ENCODE measurements around the gene PCDH1. TPM values are rescaled to one million over a fixed set of nuclear protein-coding genes. Genes with fewer than 3 reads are reported as not detected.

The PCDH1 gene
- total RNA-seq, 1 donor from 2014 or later, result 11.5 TPM

- H3K9me3 Mint-ChIP-seq (ENCODE audit: unreplicated experiment), result no peaks in the 10 kb centered on the region
- H3K36me3 ChIP-seq (ENCODE audit: insufficient read depth, low read length), result no peaks in the 10 kb centered on the region
- H3K4me1 Mint-ChIP-seq (ENCODE audit: low read depth, unreplicated experiment), result peaks cover 1% of the 10 kb centered on the region
- no peak for TF ChIP-seq EZH2 (IDR thresholded peaks at IDR 0.05; ENCODE audit: insufficient read depth, low read length)
- TF ChIP-seq, protein P1, sequence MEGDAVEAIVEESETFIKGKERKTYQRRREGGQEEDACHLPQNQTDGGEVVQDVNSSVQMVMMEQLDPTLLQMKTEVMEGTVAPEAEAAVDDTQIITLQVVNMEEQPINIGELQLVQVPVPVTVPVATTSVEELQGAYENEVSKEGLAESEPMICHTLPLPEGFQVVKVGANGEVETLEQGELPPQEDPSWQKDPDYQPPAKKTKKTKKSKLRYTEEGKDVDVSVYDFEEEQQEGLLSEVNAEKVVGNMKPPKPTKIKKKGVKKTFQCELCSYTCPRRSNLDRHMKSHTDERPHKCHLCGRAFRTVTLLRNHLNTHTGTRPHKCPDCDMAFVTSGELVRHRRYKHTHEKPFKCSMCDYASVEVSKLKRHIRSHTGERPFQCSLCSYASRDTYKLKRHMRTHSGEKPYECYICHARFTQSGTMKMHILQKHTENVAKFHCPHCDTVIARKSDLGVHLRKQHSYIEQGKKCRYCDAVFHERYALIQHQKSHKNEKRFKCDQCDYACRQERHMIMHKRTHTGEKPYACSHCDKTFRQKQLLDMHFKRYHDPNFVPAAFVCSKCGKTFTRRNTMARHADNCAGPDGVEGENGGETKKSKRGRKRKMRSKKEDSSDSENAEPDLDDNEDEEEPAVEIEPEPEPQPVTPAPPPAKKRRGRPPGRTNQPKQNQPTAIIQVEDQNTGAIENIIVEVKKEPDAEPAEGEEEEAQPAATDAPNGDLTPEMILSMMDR (IDR thresholded peaks at IDR 0.05; ENCODE audit: insufficient read depth, low read depth, low read length), result no peak
- H3K36me3 Mint-ChIP-seq (ENCODE audit: low read depth, unreplicated experiment), result no peaks in the 10 kb centered on the region
- no peak overlapping the region for H3K27ac Mint-ChIP-seq (ENCODE audit: unreplicated experiment)
- H3K79me2 ChIP-seq (ENCODE audit: insufficient read depth, low read length), result no peaks in the 10 kb centered on the region
- H3K4me1 ChIP-seq (ENCODE audit: insufficient read depth, low read length), result no peaks in the 10 kb centered on the region
- H3K4me3 Mint-ChIP-seq (ENCODE audit: unreplicated experiment), result no peak overlapping the region
- FAIRE-seq (no peak), DNase-seq (ENCODE audit: low read depth) (no peak)
- H3K9me3 ChIP-seq (ENCODE audit: insufficient read depth, low read depth, low read length), result no peaks in the 10 kb centered on the region
- peaks cover 56% of the 10 kb centered on the region for H3K27me3 ChIP-seq (ENCODE audit: insufficient read depth, low read length)
- H2AFZ ChIP-seq (ENCODE audit: low read depth, low read length), result no peak overlapping the region
- H3K4me3 ChIP-seq (ENCODE audit: insufficient read depth, low read depth, low read length), result no peak overlapping the region
- no peaks in the 10 kb centered on the region for H4K20me1 ChIP-seq (ENCODE audit: insufficient read depth, low read length)
- no peak overlapping the region for H3K27ac ChIP-seq (ENCODE audit: low read depth, low read length)
- H3K27me3 Mint-ChIP-seq (ENCODE audit: low read depth, unreplicated experiment), result peaks cover 72% of the 10 kb centered on the region
- H3K4me2 ChIP-seq (ENCODE audit: low read length), result no peak overlapping the region
- H3K9ac ChIP-seq (ENCODE audit: low read length), result no peak overlapping the region
Measured at GRCh38 chr5:141807329-141807728, 70.9 kb downstream of the PCDH1 start.

DNA sequence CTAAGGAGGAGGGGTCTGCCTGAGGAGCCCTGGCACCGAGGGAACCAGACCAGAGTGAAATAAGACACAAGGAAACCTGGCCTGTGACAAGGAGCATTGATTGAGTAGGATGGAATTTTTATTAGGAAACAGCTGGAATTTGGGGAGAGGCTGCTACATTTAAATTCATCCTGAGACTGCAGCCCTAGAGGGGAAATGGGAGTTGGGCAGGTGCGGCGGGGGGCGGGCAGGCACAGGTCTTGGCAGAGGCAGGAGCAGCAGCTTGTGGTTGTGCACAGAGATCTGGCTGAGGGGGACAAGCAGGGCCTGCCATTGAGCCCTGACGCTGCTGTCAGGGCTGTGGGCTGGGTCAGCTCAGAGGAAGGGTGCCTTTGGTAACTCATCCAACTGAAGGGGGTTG is 71.6 kb downstream of the PCDH1 start:
- Histone ChIP-seq H3K27me3 (ENCODE audit: insufficient read depth, low read length) (peaks cover 56% of the 10 kb centered on the region), H3K4me3 (ENCODE audit: insufficient read depth, low read depth, low read length) (no peak overlapping the region), H3K36me3 (ENCODE audit: insufficient read depth, low read length) (no peaks in the 10 kb centered on the region), H3K4me2 (ENCODE audit: low read length) (no peak overlapping the region), H3K9ac (ENCODE audit: low read length) (no peak overlapping the region), H2AFZ (ENCODE audit: low read depth, low read length) (no peak overlapping the region), H3K79me2 (ENCODE audit: insufficient read depth, low read length) (no peaks in the 10 kb centered on the region), H3K4me1 (ENCODE audit: insufficient read depth, low read length) (no peaks in the 10 kb centered on the region), H4K20me1 (ENCODE audit: insufficient read depth, low read length) (no peaks in the 10 kb centered on the region), H3K27ac (ENCODE audit: low read depth, low read length) (no peak overlapping the region), H3K9me3 (ENCODE audit: insufficient read depth, low read depth, low read length) (no peaks in the 10 kb centered on the region)
- no peak overlapping the region for H3K27ac Mint-ChIP-seq (ENCODE audit: unreplicated experiment)
- H3K36me3 Mint-ChIP-seq (ENCODE audit: low read depth, unreplicated experiment), result no peaks in the 10 kb centered on the region
- no peak for TF ChIP-seq EZH2 (IDR thresholded peaks at IDR 0.05; ENCODE audit: insufficient read depth, low read length)
- TF ChIP-seq, protein P1 (IDR thresholded peaks at IDR 0.05; ENCODE audit: insufficient read depth, low read depth, low read length), result no peak
- no peaks in the 10 kb centered on the region for H3K9me3 Mint-ChIP-seq (ENCODE audit: unreplicated experiment)
- H3K4me1 Mint-ChIP-seq (ENCODE audit: low read depth, unreplicated experiment), result peaks cover 1% of the 10 kb centered on the region
- no peak overlapping the region for H3K4me3 Mint-ChIP-seq (ENCODE audit: unreplicated experiment)
- H3K27me3 Mint-ChIP-seq (ENCODE audit: low read depth, unreplicated experiment), result peaks cover 68% of the 10 kb centered on the region
- DNase-seq (ENCODE audit: low read depth), result no peak
- FAIRE-seq, result no peak

DNA sequence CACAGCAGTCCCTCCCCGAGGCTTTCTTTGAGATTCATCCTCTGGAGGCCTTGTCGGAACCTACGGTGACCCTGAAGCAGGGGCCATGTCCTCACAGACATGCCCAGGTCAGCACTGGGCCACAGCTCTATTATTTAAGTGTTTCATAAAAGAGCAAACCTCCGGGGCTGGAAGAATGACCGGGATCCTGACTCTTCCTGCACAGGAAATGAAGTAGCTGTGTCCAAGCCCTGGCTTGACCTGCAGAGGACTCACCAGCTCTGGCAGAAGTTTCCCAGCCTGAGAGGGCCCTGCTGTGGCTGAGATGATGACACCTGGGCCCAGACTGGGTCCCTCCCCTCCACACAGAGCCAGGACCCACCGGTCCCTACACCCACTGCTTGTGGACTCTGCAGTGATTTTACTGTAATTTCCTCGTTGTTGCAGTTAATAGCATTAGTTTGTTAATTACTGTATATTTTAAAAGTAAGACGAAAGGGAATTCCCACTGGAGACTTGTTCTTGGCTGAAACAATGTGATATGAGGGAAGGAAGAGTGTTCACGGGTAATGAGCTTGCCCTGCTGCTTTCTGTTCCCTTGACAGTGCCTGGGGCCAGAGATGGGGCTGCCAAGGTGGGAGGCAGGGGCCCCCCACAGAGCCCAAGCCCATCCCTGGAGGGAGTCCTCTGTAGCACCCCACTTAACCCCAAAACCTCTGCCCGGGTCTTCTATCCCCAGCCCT is 72.2 kb downstream of the PCDH1 start:
- H3K27me3 ChIP-seq (ENCODE audit: insufficient read depth, low read length), result peaks cover 55% of the 10 kb centered on the region
- FAIRE-seq (no peak), DNase-seq (ENCODE audit: low read depth) (no peak)
- H3K4me1 Mint-ChIP-seq (ENCODE audit: low read depth, unreplicated experiment), result peaks cover 1% of the 10 kb centered on the region
- H3K36me3 Mint-ChIP-seq (ENCODE audit: low read depth, unreplicated experiment), result no peaks in the 10 kb centered on the region
- H3K4me3 Mint-ChIP-seq (ENCODE audit: unreplicated experiment), result no peak overlapping the region
- no peak overlapping the region for H3K9ac ChIP-seq (ENCODE audit: low read length)
- no peaks in the 10 kb centered on the region for H4K20me1 ChIP-seq (ENCODE audit: insufficient read depth, low read length)
- H2AFZ ChIP-seq (ENCODE audit: low read depth, low read length), result no peak overlapping the region
- H3K4me3 ChIP-seq (ENCODE audit: insufficient read depth, low read depth, low read length), result no peak overlapping the region
- H3K4me2 ChIP-seq (ENCODE audit: low read length), result no peak overlapping the region
- H3K27ac ChIP-seq (ENCODE audit: low read depth, low read length), result no peak overlapping the region
- H3K27me3 Mint-ChIP-seq (ENCODE audit: low read depth, unreplicated experiment), result peaks cover 63% of the 10 kb centered on the region
- TF ChIP-seq EZH2 (IDR thresholded peaks at IDR 0.05; ENCODE audit: insufficient read depth, low read length), result no peak
- TF ChIP-seq, protein P1 (IDR thresholded peaks at IDR 0.05; ENCODE audit: insufficient read depth, low read depth, low read length), result no peak
- H3K36me3 ChIP-seq (ENCODE audit: insufficient read depth, low read length), result no peaks in the 10 kb centered on the region
- H3K9me3 Mint-ChIP-seq (ENCODE audit: unreplicated experiment), result no peaks in the 10 kb centered on the region
- H3K9me3 ChIP-seq (ENCODE audit: insufficient read depth, low read depth, low read length), result no peaks in the 10 kb centered on the region
- no peak overlapping the region for H3K27ac Mint-ChIP-seq (ENCODE audit: unreplicated experiment)
- H3K4me1 ChIP-seq (ENCODE audit: insufficient read depth, low read length), result no peaks in the 10 kb centered on the region
- H3K79me2 ChIP-seq (ENCODE audit: insufficient read depth, low read length), result no peaks in the 10 kb centered on the region

Data from astrocyte (in vitro differentiated cells and primary cell).